HG02973 (cell line): ENCODE data around the gene KIF26A.
"Not testable (repeated sequence)": the region's sequence is repeated elsewhere in the genome, so short reads cannot be mapped to it uniquely, and the experiment has no call there.

ENCODE experiments used
- ATAC-seq: cut with Tn5 transposase; IDR thresholded peaks from one replicate; pipeline ENCODE4 v1.9.1; 2021; ENCODE audit warnings: moderate library complexity; ENCODE audit not compliant: unreplicated experiment

The KIF26A gene

DNA sequence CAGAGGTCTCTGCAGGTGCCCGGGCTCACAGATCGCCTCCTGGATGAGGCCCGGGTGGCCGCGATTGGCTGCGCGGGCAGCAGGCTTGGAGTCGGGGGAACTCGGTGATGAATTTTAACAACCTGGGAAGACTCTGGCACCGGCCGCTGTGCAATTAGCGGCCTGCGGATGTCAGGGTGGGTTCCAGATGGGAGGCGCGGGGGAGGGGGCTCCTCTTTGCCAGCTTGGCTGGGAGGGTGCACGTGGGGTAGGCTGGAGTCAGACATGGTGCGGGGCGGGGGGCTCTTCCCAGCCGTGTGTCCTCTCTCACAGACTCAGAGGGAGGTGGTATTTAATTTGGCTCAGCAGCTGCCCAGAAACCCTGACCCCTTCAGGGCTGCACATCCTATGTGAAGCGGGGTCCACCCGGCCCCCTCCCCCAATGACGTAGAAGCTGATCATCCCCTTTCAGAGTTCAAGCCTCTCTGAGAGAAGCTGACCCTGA, 81.4 kb downstream of the KIF26A start:
- ATAC-seq: no peak

DNA sequence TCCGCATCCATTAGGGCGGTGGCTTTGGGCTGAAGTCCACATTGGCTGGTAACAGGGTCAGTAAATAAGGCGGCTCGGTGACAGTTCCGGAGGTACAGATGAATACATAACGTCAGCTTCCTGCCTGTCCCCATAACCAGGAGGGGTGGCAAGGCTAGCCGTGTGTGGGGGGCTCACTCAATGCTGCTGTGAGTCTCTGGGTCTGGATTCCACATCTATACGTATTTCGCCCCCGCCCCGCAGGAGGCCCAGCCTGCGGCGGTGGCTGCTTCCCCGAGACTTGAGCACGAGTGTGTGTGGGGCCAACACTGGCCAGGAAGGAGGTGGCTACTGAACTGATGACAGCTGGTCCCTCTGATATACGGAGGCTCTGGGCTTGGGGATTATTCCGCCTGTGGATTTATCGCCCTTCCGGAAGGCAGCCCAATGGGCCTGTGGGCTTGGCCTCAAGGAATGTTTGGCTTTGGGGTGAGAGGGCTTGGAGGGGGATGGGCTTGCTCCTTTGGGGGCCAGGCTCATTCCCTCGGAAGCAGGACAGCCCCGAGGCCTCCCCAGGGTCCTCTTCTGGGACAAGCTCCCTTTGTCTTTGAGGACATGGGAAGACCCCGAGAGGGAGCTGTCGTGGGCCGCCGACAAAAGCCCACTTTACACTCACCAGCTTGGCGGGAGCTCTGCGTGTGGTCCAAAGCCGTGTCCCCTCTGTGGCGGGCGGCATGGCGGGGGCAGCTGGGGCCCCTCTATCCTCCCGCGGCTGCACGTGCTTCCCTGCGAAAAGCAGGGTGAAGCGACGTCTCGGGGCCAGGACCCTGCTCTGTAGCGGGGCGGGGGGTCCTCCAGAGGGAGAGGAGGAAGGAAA, 82.1 kb downstream of the KIF26A start:
- no peak for ATAC-seq

- no peak for ATAC-seq
These were observed 82.8 kb downstream of the KIF26A start for GRCh38 chr14:104221071-104221625.

- no peak for ATAC-seq
These were observed 83.4 kb downstream of the KIF26A start for GRCh38 chr14:104221636-104222369.

- no peak for ATAC-seq
These were observed 84.1 kb downstream of the KIF26A start for GRCh38 chr14:104222396-104223036.

GRCh38 chr14:104223101-104224041, 85.0 kb downstream of the KIF26A start:
- ATAC-seq: no peak

DNA sequence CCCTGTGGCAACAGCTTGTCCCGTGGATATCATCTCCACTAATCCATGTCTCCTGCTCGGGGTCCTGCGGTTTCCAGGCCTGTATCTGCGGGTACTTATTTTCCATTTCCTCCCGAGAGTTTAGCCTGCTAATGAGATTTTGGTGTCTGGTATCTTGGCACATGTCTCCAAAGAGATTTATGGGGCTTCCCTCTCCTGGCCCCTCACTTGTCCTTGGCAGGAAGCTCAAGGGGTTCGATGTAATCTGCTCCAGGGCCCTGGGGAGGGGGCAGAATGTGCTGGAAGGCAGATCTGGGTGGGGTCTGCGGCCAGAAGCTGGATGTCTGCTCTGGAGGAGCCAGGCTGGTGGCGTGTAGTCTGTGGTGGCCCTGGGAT, 85.7 kb downstream of the KIF26A start:
- ATAC-seq: no peak

DNA sequence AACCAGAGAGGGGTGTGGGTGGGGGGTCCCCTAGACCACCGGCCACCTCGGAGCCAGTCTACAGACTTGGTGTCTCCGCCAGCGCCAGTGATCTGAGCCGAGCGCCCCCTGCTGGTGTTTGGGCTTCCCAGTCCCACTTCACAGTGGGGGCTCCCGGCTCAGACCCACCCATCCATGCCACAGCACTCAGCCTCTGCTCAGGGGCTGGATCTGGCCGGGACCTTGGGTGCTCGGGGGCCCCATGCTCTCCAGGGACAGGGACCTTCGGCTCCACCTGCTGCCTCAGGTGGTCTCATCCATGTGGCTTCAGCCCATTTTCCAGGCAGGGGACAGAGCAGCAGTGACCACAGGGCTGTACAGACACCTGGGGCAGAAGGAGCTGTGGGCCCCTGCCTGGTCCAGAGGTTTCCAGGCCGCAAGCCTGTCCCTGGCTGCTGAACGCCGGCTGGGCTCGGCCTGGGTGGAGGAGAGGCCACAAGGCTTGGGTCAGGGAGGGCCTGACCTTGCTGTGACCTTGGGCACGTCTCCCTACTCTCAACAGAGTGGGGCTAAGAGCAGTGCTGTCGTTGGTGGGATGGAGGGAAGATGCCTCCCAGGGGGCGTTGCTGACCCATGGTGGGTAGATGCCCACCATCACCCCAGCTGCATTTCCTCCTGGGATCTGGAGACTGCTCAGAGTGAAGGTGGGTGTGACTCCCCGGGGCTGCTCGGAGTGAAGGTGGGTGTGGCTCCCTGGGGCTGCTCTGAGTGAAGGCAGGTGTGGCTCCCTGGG, 86.3 kb downstream of the KIF26A start:
- ATAC-seq: no peak

DNA sequence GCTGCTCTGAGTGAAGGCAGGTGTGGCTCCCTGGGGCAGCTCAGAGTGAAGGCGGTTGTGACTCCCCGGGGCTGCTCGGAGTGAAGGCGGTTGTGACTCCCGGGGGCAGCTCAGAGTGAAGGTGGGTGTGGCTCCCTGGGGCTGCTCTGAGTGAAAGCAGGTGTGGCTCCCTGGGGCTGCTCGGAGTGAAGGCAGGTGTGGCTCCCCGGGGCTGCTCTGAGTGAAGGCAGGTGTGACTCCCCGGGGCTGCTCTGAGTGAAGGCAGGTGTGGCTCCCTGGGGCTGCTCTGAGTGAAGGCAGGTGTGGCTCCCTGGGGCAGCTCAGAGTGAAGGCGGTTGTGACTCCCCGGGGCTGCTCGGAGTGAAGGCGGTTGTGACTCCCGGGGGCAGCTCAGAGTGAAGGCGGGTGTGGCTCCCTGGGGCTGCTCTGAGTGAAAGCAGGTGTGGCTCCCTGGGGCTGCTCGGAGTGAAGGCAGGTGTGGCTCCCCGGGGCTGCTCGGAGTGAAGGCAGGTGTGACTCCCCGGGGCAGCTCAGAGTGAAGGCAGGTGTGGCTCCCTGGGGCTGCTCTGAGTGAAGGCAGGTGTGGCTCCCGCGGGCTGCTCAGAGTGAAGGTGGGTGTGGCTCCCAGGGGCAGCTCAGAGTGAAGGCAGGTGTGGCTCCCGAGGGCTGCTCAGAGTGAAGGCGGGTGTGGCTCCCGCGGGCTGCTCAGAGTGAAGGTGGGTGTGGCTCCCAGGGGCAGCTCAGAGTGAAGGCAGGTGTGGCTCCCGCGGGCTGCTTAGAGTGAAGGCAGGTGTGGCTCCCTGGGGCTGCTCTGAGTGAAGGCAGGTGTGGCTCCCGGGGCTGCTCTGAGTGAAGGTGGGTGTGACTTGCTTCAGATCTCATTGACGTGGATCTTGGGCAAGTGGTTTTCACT, 87.1 kb downstream of the KIF26A start:
- not testable (repeated sequence) for ATAC-seq

- no peak for ATAC-seq
These were observed 88.3 kb downstream of the KIF26A start for GRCh38 chr14:104226421-104227383.

GRCh38 chr14:104227806-104228205, 89.4 kb downstream of the KIF26A start:
- ATAC-seq: no peak

DNA sequence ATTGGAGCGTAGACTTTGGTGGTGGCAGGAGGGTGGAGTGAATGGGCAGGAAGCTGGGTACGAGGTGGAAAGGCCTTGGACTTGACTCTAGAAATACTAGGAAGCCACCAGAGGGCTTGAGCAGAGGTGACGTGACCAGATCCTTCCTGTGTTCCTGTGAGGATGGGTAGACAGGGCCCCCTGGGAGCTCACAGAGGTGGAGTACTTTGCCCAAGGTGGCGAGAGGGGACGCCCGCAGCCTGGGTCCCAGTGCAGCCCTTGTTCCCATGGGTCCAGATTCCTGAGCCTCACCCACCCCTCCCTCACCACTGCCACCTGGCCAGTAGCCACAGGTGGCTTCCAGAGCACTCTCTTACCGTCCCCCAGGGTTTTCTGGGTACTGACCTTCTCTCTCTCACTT, 89.8 kb downstream of the KIF26A start:
- ATAC-seq: no peak

DNA sequence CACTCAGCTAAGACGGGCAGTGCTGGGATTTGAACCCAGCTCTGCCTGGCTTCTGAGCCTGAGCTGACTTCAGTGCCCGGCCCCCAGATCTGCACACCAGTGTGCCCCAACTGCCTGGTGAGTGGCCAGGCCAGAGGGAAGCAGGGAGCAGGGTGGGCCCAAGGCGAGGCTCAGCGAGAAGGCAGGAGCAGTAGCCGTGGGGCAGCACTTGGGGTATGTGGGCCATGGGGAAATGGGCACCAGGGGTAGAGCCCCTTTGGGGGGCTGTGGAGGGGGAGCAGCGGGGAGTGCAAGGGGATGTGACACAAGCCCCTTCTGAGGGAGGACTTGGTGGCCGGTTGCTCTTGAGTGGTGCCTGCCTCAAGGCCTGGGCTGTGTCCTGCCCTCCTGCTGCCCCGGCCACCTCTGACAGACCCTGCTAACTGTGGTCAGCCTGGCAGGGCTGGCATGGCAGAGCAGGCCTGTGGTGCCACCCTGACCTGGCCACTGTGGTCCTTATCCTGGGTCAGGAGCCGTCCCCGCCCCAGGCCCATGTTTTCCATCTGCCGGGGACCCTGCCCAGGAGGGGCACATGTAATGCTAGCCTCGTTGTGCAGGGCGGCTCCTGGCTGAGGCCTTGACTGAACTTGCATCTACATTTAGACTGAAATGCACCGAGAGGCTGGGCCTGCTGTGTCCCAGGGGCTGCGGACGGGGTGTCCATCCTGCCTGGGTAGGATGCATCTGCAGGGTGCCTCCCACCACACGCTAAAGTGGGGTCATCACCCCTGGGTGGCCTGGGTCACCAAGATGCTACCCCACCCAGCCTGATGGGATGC, 90.5 kb downstream of the KIF26A start:
- no peak for ATAC-seq

DNA sequence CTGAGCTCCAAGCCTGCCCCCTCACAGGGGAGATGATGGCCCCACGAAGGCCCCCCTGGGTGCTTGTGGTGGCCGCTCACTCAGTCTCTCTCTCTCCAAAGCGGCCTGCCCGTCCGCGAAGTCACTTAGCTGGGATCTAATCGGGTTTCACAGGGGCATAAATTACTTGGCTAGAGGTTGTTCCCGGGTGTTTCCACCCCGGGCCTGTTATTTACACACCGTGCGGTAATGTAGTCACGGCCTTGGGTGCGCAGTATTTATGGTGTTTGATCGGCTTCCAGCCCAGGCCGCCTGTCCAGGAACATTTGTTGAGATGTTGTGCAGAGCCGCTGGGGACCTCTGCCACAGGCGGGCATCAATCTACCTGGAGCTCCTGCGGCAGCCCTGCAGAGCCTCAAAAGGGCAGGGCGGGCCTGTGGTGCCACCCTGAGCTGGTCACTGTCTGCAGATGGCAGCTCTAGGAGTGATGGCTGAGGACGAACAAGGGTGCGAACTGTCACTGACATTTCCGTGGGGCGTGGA, 91.2 kb downstream of the KIF26A start:
- ATAC-seq: no peak

DNA sequence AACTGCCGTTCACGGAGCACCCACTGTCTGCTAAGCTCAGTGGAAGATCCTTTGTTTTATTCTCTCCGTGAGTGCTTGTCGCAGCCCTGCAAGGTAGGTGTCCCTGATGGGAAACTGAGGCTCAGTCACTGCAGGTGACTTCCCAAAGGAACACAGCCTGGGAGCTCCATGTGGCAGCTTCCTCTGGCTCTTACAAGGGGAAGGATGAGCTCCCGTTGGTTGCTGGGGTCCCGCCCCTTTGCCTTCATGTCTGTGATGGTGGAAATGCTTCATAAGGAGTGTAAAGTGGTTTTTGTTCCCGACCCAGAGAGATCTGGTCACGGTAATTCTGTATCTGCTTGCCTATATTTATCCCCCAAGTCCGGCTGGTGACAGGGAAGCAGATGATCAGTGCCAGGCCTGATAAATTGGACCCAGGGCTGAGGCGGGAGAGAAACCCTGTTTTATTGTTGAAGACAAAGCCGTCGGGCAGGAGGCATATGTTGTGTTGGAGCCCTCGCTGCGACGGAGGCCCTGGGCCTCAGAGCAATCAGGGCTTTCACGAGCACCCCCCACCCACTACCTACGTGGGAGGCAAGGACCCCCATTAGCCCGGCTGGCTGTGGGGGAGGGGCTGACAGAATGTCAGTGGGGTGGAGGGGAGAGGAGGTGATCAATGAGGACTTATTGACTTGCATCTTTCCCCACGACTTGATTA, 91.9 kb downstream of the KIF26A start:
- no peak for ATAC-seq
